ENCODE results near the gene MARK3. TPM values are rescaled to one million over a fixed set of nuclear protein-coding genes. Genes with fewer than 3 reads are reported as not detected.

Gene MARK3
- total RNA-seq, 1 experiment from 2014 or later = 40.4 TPM

DNA sequence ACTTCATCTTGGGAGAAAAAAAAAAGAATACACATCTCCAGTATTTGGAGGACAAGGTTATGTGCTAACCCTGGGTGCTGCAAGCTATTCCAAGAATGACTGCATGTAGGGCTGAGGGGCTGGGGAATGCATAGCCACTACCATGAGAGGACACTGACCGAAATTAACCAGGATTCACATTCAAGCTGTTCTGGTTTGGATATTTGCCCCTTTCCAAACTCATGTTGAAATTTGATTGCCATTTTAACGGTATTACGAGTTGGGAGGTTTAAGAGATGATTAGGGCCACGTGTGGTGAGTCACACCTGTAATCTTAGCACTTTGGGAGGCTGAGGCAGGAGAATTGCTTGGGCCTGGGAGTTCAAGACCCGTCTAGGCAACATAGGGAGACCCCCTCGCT lies 18.5 kb upstream of the MARK3 start:
- DNase-seq (ENCODE audit: low spot score) = no peak

- DNase-seq (ENCODE audit: low spot score) = no peak
These were observed 17.2 kb upstream of the MARK3 start for GRCh38 chr14:103367995-103368394.

DNA sequence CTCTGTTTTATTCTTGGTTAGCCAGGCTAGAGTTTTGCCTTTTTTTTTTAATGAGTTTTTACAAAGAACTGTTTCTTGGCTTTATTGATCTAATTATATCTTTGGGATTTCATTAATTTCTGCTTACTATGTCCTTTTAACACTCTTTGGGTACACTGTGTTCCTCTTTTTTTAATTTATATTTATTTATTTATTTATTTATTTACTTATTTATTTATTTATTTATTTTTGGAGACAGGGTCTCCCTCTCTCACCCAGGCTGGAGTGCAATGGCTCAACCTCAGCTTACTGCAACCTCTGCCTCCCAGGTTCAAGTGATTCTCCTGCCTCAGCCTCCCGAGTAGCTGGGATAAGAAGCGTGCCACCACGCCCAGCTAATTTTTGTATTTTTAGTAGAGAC lies 15.1 kb upstream of the MARK3 start:
- no peak for DNase-seq (ENCODE audit: low spot score)

- no peak for DNase-seq (ENCODE audit: low spot score)
These were observed 13.2 kb upstream of the MARK3 start for GRCh38 chr14:103372017-103372416.

DNA sequence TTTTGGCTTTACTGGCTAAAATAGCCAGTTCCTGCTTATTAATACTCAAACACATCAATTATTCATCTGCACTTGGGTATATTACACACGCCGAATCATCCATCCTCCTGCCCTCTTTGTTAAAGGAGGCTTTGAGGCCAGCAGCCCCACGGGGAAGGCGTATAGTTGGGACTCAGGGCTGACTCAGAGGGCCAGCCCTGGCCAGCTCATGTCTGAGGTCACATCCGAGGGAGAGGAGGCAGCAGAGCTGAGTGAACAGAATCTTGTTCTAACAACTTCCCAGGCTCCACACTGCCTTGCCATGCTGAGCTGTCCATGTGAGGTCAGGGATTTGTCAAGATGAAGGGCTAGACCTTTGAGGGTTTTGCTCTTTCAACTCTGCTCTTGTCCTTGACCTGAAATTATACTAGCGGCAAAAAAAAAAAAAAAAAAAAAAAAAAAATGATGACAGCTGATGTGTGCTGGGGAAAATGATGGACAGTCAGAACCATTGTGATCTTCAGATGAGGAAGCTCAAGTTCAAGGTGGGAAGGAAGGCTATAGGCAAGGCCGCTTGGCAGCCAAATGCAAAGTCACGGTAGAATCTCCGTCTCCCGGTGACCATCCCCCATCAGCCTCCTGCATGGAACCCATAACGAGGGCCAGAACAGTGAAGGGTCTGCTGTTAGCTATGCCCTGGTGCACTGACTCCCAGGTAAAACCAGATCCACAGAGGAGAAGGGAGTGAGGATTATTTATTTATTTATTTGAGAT lies 12.5 kb upstream of the MARK3 start:
- DNase-seq (ENCODE audit: low spot score) = peak; percentile 87

DNA sequence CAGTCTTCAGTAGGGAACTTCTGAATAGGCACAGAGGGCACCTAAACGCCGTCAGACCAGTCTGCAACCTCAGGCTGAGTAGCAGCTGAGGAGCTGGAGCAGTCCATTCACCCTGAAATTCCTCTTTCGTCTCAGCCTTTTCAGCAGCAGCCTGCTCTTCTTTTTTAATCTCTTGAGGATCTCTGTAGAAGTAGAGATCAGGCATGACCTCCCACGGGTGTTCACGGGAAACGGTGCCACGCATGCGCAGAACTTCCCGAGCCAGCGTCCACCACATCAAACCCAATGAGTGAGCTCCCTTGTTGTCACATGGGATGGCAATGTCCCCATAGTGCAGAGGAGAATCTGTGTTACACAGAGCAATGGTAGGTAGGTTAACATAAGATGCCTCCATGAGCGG lies 11.1 kb upstream of the MARK3 start:
- no peak for DNase-seq (ENCODE audit: low spot score)

- DNase-seq (ENCODE audit: low spot score) = no peak
These were observed 7.6 kb upstream of the MARK3 start for GRCh38 chr14:103377522-103378037.

GRCh38 chr14:103378038-103378854 lies 7.0 kb upstream of the MARK3 start:
- no peak for DNase-seq (ENCODE audit: low spot score)

GRCh38 chr14:103380719-103381377 lies 4.4 kb upstream of the MARK3 start:
- no peak for DNase-seq (ENCODE audit: low spot score)

- peak; percentile 35 for DNase-seq (ENCODE audit: low spot score)
These were observed 2.8 kb upstream of the MARK3 start for GRCh38 chr14:103382376-103382775.

- no peak for DNase-seq (ENCODE audit: low spot score)
These were observed 614 bp upstream of the MARK3 start for GRCh38 chr14:103384450-103385151.

DNA sequence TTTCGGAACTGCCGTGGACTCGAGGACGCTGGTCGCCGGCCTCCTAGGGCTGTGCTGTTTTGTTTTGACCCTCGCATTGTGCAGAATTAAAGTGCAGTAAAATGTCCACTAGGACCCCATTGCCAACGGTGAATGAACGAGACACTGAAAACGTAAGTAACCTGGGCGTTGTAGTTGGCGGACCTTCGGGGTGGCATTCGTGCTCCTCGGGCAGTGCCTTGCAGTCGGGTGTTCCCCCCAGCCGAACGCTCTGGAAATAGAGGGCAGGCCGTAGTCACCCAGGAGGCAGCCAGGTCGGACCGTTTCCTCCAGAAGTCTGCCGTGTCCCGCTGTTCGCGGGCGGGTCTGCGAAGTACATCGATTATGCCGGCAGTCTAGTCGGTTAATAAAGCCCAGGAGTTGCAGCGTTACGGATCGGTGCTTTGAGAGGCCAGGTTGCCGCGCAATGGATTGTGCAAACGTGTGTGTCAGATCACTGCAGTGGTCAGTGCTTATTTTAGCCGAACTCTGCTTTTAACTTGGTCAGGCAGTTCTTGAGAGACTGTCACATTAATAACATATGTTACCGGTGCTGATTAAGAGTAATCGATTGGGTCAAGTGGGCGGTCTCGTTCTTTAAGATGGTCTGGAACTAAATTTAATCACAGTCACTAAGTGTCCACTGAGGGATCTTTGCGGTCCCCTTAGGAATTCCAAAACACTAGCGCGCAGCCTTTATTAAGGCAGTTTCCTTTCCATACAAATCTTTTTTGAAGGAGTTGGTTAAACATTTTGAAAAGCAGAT lies 906 bp downstream of the MARK3 start:
- DNase-seq (ENCODE audit: low spot score) = no peak

GRCh38 chr14:103386713-103387329 lies 1.6 kb downstream of the MARK3 start:
- no peak for DNase-seq (ENCODE audit: low spot score)

DNA sequence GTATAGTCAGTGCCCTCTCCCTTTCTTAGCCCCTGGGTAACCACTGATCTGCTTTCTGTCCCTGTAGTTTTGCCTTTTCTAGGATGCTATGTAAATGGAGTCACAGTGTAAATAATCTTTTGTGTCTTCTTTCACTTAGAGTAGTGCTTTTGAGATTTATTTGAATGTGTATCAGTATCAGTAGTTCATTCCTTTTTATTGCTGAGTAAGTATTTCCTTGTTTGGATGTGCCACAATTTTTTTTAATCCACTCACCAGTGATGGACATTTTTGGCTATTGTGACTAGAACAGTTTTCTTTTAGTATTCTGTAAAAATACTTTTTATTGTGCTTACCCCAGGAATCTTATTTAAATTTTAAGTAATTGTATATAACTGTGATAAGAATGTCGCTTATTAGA lies 3.4 kb downstream of the MARK3 start:
- DNase-seq (ENCODE audit: low spot score) = no peak

- no peak for DNase-seq (ENCODE audit: low spot score)
These were observed 5.4 kb downstream of the MARK3 start for GRCh38 chr14:103390605-103391004.

DNA sequence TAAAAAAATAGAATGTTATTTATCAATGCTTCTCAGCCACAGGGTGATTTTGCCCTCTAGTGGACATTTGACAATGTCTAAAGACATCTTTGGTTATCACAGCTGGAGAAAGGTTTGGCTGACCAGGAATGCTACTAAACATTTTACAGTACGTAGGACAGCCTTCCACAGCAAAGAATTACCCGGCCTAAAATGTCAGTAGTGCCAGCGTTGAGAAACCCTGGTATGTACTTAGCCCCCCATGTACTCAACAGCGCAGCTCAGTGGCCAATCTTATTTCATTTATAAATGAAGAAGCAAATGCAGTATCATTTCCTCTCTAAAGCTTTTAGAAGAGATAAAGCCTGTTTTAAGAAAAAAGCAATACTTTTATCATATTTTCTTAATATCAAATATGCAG lies 5.8 kb downstream of the MARK3 start:
- peak; percentile 56 for DNase-seq (ENCODE audit: low spot score)

DNA sequence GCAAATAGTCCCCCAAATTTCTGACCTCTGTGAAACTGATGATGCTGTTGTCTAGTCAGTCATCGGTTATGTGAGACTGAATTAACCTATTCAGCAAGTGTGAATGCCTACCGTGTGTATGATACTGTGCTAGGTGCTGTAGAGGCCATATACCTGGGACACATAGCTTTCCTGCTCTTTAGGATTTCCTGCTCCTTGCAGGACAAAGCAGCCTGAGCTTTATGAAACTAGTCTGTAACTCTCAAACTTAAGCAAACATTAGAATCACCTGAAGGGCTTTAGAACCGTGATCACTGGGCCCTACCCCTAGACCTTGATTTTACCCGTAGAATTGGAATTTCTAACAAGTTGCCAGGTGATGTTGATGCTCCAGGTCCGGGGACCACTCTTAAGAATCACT lies 6.9 kb downstream of the MARK3 start:
- DNase-seq (ENCODE audit: low spot score) = no peak

DNA sequence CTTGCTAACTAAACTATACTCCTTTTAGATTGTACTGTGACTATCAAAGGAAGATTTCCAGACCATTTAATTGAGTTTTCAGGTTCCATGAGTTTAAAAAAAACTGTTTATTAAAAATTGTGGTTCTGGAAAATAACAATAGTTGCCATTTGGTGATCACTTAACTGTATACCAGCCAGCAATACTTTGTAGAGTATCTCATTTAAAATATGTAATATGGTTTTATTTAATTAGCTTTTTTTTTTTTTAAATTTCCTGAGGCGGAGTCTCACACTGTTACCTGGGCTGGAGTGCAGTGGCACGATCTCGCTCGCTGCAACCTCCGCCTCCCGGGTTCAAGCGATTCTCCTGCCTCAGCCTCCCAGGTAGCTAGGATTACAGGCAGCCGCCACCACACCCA lies 7.4 kb downstream of the MARK3 start:
- DNase-seq (ENCODE audit: low spot score) = no peak

GRCh38 chr14:103393070-103393469 lies 7.9 kb downstream of the MARK3 start:
- no peak for DNase-seq (ENCODE audit: low spot score)

Measured in A172 (cell line).